ENCODE data around the gene MCRS1.
A peak's percentile ranks its signal among the peaks of the same experiment; 100 is the strongest.

The MCRS1 gene

DNA sequence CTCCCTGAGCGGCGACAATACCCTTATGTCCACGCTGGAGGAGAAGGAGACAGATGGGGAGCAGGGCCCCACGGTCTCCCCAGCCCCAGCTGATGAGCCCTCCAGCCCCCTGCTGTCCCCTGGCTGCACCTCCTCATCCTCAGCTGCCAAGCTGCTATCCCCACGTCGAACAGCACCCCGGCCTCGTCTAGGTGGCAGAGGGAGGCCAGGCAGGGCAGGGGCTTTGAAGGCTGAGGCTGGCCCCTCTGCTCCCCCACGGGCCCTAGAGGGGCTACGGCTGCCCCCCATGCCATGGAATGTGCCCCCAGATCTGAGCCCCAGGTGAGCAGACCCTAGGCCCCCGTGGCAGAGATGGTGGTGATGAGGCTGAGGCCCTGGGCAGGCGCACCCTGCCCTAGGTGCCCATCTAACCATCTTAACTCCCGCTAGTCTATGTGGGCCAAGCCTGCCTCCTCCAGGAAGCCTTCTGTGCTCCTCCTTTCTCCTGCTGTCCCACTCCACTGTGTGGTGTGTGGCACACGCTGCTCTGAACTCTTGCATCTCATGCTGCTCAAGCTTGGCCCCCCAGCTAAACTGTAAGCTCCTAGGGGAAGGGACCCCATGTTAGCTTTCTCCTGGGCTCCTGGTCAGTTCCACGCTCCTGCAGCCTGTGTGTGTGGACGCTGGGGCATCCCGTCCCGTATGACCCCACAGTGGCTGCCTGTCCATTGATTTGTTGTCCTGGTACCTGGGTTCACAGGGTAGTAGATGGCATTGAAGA, 12.1 kb downstream of the MCRS1 start:
- DNase-seq (ENCODE audit: low read depth): no peak

DNA sequence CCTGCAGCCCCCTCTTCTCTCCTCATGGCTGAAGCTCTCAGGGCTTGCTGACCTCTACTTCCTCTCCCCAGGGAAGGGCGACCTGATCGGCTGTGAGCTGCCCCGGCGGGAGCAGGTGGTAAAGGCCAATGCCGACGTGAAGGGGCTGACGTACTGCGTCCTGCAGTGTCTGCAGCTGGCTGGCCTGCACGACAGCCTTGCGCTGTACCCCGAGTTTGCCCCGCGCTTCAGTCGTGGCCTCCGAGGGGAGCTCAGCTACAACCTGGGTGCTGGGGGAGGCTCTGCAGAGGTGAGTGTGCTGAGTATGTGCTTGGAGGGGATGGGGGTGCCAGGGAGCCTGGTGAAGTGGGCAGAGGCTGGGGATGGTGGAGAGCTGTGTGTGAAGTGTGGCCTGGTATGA, 13.7 kb downstream of the MCRS1 start:
- DNase-seq (ENCODE audit: low read depth): no peak

DNA sequence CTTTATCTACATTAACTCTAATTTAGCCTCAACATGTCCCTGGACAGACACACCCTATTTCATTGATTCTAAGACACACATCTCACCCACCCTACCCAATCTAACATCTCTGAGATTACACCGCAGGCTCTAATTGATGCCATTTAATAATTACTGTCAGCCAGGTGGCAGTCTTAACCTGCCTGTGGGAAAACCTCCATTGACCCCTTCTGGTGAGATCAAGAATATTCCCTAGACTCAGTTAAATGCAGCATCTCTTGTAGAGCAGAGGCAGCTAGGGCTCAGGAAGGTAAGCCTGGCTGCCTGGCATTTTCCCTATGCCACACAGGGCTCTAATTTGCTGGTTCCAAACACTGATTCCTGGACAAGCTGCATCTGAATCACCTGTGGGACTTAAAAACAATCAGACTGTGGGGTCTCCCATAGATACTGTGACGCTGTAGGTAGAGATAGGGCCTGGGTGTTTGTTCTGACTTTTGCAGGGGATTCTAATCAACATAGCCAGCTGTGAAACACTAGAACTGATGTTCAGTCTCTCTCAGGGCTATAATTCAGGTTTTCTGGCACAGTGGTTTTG, 14.3 kb downstream of the MCRS1 start:
- DNase-seq (ENCODE audit: low read depth): no peak

DNA sequence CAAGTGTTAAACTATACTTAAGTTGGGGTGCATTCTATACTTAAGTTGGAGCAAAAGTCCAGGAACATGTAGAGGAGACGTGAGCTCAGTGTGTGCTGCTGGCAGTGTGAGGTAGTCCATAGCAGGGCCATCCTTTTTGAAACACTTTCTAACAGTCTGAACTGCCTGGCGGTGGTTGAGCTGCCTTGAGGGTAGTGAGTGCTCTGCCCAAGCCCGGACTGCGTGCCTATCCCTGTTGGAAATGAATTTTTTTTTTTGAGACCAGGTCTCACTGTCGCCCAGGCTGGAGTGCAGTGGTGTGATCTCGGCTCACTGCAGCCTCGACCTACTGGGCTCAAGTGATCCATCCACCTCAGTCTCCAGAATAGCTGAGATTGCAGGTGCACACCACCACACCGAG, 15.0 kb downstream of the MCRS1 start:
- no peak for DNase-seq (ENCODE audit: low read depth)

DNA sequence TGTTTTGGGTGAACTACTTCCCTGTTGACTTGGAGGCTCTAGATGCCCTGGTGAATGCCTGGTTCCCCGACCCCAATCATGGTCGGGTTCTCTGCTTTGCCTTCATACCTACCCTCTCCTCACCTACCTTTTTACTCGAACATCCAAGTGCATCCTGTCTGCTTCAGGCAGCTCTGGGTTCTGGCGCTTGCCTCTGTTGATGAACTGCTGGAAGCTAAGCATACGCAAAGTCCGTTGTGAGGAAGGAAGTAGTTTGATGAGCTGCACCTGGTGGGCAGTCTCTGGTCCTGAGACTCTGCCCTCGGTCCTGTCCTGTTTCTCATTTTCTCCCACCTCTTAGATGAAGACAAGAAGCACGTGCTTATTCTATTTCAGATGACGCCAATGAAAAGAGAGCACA, 15.5 kb downstream of the MCRS1 start:
- DNase-seq (ENCODE audit: low read depth): no peak

DNA sequence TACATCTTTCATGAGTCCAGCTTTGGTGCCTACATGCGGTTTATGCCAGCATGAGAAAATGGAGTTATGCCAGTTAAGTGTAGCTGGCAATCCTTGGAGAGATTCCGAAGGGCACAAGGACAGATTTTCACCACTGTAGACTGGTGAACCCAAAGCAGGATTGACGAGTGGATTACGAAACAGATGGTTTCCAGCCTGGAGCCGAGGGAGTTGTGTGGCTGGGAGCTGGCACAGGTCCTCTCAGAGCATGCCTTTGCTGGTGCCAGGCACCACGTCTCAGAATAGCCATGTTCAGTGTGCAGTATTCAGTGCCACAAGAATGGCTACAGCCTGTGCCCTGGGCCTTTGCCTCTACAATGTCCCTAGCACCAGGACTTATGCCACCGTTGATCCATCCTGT, 15.9 kb downstream of the MCRS1 start:
- DNase-seq (ENCODE audit: low read depth): peak; percentile 16

DNA sequence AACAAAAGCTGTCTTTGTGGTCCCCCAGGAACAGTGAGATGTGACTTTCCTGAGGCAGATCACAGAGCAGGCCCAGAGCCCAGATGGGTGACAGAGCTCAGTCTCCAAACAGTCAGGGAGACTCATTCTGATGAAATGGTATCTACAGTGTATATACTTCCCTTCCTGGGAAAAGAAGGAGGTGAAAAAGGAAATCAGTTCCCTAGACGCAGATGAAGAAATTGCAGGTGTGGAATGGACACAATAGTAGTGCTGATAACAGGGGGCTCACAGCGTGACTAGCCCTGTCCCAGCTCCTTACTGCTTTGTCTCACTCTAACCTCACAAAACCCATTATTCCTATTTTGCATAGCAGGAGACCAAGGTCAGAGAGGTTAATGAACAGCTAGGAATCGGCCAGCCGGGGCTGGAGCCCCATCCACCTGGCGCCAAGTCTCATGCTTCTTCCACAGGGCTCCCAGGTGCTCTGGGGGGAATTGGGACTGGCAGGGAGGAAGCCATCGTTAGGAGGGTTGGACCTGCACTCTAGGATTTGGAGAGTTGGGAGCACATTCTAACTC, 17.2 kb downstream of the MCRS1 start:
- no peak for DNase-seq (ENCODE audit: low read depth)

DNA sequence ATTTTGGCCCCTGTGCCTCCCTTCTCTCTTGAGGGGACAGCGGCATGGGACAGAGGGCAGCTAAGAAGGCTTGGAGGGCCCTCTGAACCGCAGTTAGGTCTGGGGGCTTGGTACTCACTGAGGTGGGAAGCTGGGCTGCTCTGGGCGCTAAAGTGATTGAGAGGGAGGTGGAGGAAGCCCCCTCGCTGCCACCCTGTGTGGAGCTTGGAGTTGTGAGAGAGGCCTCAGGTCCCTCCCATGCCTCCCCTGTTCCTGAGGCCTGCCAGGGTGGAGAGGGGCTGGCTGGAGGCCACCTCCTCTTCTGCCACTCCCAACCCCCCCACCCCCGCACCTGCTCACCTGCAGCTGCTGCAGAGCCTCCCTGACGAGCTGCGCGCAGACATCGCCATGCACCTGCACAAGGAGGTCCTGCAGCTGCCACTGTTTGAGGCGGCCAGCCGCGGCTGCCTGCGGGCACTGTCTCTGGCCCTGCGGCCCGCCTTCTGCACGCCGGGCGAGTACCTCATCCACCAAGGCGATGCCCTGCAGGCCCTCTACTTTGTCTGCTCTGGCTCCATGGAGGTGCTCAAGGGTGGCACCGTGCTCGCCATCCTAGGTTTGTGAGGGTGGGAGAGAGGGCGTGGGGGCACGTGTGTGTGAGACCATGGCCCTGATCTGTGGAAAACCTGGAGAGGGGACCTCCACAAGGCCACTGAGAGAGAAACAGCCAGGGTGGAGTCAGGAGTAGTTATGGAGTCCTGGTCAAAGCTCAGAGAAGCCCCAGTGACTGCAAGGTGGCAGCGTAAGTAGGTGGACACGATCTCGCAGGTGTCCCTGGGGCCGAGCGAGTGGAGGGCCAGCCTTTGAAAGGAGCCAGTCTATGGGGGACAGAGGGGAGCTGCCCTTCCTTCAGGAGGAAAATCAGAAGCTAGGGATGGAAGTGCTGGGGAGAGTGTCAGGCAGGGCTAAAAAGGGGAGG, 17.9 kb downstream of the MCRS1 start:
- DNase-seq (ENCODE audit: low read depth): no peak

DNA sequence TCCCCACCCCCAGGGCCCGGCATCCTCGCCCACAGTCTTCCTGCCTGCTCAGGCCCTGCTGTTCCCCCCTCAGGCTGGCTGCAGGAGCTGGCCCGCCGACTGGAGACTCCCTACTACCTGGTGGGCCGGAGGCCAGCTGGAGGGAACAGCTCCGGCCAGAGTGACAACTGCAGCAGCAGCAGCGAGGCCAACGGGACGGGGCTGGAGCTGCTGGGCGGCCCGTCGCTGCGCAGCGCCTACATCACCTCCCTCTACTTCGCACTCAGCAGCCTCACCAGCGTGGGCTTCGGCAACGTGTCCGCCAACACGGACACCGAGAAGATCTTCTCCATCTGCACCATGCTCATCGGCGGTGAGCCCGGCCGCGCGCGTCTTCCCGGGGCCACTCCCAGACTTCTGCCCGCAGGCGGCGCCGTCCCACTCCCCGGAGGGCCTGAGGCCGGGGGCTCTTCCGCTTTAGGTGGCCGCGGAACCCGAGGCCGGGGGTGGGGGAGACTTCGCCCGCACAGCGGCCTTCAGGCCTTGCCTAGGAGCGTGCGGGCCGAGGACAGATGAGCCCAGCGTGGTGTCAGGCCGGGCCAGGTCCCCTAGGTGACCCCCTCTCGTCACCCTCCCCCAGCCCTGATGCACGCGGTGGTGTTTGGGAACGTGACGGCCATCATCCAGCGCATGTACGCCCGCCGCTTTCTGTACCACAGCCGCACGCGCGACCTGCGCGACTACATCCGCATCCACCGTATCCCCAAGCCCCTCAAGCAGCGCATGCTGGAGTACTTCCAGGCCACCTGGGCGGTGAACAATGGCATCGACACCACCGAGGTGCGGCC, 18.9 kb downstream of the MCRS1 start:
- no peak for DNase-seq (ENCODE audit: low read depth)

DNA sequence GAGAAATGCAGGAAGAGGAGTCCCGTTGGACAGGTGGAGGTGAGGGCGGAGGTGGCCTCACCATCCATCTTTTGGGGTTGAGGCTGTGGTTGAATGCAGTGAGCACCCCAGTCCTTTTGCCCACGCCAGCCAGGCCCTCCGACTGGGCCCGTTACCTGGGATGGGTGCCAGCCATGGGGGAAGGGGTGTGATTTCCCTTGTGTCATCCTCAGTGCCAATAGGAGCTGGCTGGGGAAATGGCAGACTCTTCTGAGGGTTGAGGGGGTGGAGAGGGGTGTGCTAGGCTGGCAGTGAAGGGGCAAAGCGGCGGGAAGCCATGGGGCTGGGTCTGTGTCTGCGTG, 19.5 kb downstream of the MCRS1 start:
- DNase-seq (ENCODE audit: low read depth): no peak

DNA sequence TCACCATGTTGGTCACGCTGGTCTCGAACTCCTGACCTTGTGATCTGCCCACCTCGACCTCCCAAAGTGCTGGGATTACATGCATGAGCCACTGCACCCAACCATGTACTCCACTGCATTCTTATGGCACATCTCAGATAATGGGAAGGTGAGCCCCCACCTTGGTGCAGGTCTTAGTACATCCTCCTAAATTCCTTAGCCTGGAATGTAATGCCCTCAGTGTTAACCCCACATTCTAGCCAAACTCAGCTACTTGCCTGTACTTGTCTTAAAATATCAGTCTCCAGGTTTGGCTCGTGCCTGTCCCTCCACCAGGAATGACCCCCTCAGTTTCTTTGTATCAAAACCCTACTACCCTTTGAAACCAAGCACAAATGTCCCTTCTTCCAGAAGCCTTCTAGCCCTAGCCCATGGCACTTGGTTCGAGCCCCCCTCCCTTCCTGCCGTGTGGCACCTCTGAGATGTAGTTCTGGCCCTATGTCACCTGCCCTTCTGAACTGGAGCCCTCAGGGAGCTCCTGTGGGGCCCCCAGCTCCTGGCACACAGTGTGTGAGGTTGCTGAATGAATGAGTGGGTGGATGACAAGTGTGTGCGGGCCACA, 20.8 kb downstream of the MCRS1 start:
- no peak for DNase-seq (ENCODE audit: low read depth)

DNA sequence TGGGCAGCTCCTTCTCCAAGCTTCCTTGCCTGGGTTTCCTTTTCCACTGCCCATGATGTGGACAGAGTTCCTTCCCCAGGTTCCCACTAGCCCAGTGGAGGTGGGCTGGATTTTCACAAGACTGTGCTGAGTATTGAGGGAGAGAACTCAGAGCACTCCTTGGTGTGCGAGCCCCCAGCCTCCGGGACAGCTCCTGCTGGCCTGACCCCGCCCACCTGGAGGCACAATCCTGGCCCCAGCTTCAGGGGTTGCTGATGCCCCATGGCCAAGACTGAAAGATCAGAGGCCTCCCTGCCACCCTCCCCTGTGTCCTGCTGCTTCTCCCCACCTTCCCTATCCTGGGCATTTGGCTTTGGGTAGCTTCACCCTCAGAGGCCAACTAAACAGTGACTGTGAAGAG, 21.5 kb downstream of the MCRS1 start:
- DNase-seq (ENCODE audit: low read depth): no peak

DNA sequence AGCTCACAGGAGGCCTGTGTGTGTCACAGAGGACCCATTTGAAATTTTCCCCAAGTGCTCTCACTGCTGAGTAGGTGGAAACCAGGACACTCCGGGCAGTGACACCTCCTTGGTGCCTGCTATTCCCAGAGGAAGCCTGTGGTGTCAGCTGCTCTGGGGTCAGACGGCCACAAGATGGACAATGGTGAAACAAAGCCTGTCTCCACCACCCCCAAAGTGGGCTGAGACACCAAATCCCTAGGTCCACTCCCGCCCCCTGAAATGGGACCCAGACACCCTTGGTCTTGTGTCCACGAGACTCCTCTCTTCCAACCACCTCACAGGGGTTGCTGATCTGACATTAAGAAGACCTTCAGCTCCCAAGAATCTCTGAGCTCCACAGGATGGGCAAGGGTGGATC, 22.1 kb downstream of the MCRS1 start:
- DNase-seq (ENCODE audit: low read depth): no peak

DNA sequence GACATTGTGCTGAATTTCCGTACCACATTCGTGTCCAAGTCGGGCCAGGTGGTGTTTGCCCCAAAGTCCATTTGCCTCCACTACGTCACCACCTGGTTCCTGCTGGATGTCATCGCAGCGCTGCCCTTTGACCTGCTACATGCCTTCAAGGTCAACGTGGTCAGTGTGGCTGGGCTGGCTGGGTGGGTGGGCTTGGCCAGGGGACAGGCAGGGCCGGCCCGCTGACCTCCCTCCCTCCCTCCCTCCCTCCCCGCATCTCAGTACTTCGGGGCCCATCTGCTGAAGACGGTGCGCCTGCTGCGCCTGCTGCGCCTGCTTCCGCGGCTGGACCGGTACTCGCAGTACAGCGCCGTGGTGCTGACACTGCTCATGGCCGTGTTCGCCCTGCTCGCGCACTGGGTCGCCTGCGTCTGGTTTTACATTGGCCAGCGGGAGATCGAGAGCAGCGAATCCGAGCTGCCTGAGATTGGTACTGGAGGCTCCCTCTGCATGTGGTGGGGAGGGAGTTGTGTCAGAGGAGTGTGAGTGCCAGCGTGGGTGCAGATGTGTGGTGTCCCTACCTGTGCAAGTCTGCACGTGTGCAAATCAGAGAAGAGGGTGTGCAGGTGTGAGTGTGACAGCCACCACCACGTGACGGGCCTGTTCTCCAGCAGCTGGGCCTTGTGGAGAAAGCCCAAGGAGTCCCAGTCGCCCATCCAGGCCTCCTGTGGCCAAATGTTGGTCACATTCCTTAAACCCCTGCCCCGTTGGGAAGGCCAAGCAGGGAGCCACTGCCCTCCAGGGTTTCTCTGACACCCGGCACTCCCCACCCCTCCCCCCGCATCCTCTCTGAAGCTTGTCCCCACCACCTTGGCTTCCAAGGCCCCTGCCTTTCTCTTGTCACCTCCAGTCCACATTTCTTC, 23.8 kb downstream of the MCRS1 start:
- no peak for DNase-seq (ENCODE audit: low read depth)

DNA sequence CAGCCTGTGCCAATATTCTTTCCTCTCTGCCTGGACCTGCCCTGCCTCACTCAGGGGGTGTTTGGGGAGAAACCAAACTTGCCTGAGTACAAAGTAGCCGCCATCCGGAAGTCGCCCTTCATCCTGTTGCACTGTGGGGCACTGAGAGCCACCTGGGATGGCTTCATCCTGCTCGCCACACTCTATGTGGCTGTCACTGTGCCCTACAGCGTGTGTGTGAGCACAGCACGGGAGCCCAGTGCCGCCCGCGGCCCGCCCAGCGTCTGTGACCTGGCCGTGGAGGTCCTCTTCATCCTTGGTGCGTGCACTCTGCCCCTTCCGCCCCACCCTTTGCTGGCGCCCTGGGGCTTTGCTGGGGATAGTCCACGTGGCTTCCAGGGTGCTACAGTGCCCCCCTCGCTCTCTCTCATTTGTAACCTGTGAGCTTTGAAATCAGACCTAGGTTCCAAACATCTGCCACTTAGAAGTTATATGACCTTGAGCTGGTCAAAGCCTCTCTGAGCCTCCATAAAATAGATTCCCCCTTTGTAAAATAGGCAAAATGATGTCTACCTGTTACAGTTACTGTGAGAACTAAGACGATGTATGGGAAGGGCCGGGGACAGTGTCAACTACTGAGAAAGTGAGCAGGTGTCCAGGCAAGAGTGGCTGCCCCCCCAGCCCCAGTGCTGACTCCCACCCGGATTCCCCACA, 24.6 kb downstream of the MCRS1 start:
- no peak for DNase-seq (ENCODE audit: low read depth)

DNA sequence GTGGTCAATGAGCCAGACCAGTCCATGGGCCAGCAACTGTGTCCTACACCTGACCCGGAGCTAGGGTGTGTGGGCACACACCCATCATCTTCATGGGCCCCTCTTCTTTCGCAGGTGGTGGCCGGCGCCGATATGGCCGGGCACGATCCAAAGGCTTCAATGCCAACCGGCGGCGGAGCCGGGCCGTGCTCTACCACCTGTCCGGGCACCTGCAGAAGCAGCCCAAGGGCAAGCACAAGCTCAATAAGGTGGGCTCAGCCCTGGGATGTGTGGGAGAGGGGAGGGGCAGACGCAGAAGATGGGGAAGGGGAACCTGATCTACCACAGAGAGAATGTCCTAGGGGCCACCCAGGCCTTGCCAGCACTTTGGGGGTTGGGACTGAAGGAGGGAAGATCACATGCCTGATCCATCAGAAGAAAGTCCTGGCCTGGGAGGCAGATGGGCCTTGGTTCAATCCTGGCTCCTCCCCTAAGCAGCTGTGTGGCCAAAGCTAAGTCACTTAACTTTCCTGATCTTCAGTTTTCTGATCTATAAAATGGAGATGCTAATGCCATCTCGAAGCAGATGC, 25.3 kb downstream of the MCRS1 start:
- no peak for DNase-seq (ENCODE audit: low read depth)

DNA sequence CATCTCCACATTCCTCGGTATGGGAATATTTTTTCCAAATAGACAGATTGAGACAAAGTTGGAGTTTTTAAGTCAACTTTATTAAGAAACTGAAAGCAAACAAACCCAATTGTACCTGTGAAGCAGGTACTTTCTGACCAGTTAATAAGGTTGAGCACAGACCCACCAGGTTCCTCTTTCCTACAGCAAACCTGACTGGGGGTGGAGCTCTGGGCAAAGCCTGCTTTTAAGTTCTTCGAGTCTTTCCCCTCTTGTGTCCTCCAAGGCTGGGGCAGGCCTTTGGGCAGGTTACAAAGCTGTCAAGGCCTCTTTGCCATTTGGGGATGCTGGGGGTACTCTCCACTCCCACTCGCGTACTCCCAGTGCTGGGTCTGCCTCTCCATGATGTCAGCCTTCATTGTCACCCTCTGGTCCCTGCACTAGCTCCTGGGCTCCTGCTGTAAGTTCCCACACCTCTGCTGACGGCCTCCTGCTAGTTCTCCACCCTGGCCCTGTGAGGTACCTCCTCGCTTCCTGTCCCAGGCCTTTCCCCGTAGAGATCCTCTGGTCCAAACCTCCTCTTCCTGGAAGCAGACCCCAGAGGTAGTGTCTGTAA, 25.9 kb downstream of the MCRS1 start:
- no peak for DNase-seq (ENCODE audit: low read depth)

DNA sequence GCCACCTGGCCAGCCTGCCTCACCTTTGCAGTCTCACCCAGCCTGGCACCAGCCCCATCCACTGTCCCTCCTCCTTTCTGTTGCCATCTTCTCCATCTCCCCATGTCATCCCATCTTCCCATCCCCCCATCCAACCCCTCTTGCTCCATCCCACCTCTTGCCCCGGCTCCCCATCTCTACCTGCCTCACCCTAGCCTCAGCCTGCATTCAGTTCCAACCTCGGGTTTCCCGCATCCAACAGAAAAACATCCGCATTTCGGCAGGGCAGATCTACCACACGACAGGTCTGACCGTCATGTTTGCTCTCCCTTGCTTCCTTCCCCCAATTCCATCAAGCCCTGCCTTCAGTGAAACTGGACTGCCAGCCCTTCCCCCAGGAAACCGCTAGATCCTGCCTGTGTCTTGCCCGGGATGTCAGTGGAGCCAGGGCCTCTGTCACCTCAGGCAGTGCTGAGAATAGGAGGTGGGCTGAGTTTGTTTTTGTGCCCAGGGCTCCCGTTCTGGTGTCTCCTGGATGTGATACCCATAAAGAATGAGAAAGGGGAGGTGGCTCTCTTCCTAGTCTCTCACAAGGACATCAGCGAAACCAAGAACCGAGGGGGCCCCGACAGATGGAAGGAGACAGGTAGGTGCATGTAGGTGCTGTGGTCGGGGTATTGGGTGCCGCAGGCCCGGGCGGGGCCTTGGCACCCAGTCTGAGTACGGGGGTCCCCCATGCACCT, 26.6 kb downstream of the MCRS1 start:
- no peak for DNase-seq (ENCODE audit: low read depth)

All from stromal cell of bone marrow (primary cell).